GM12801 (cell line): ENCODE results near the gene SAMD14.

Source experiments
- TF ChIP-seq, protein P1 (sequence below): IDR thresholded peaks from one replicate; pipeline ENCODE4 v1.5.1; 2011; ENCODE audit warnings: control low read depth; ENCODE audit not compliant: insufficient read length; ENCODE audit errors: extremely low read depth

The SAMD14 gene

GRCh38 chr17:50062293-50063243 lies 67.4 kb downstream of the SAMD14 start:
- TF ChIP-seq, protein P1, sequence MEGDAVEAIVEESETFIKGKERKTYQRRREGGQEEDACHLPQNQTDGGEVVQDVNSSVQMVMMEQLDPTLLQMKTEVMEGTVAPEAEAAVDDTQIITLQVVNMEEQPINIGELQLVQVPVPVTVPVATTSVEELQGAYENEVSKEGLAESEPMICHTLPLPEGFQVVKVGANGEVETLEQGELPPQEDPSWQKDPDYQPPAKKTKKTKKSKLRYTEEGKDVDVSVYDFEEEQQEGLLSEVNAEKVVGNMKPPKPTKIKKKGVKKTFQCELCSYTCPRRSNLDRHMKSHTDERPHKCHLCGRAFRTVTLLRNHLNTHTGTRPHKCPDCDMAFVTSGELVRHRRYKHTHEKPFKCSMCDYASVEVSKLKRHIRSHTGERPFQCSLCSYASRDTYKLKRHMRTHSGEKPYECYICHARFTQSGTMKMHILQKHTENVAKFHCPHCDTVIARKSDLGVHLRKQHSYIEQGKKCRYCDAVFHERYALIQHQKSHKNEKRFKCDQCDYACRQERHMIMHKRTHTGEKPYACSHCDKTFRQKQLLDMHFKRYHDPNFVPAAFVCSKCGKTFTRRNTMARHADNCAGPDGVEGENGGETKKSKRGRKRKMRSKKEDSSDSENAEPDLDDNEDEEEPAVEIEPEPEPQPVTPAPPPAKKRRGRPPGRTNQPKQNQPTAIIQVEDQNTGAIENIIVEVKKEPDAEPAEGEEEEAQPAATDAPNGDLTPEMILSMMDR: no peak

DNA sequence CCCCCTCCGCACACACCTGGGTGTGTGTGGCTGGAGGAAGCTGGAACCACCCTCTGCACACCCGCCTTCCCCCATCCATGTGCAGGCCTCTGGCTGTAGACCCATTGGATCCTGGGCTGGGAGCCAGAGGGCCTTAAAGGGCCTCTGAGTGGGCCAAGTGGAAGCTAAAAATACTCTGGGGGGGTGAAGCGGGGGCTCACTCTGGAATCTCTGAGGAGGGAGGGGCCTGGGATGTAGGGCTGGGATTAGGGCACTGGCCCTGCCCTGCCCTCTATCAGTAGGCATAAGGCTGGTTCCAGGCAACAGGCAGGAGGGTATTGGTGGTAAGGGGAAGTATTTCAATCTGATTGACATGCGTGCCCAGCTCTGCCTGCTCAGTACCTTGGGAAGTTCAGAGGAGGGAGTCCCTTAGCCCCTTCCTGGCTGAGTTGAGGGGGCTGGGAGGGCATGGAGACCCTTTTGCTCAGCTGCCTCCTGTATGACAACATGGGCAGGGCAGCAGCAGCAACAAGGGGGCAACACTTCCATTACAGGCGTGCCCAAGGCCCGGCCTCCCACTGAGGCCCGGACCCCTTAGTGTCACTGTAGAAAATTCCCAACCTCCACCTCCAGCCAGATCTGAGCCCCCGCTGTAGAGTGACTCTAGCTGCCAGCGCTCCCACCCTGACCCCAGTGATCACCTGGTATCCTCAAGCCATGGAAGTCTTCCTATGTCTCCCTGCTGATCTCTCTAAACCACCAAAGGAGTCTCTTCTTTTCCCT lies 68.8 kb downstream of the SAMD14 start:
- TF ChIP-seq, protein P1: no peak
